Lower lobe of right lung (tissue), 2 donors: Measurements from ENCODE around the gene CD163. TPM values are rescaled to one million over a fixed set of nuclear protein-coding genes. Genes with fewer than 3 reads are reported as not detected.
"Not testable (repeated sequence)": the region's sequence is repeated elsewhere in the genome, so short reads cannot be mapped to it uniquely, and the experiment has no call there.

ENCODE experiments used
- ATAC-seq, 2 donors: fragments of 200-7000 bp; cut with Tn5 transposase; one replicate each; pipeline ENCODE4 v1.9.1; 2020 to 2022; ENCODE audit warnings: mild to moderate bottlenecking in 2 of 2, moderate library complexity in 2 of 2
- DNase-seq: peaks from one replicate; pipeline ENCODE4 v3.0.0-alpha.2; 2020
- H3K27ac ChIP-seq: fragments of 200-600 bp; one replicate; pipeline ENCODE4 v1.8.0; 2022
- H3K27me3 ChIP-seq: fragments of 200-600 bp; one replicate; pipeline ENCODE4 v1.8.0; 2022; ENCODE audit warnings: low read depth
- H3K36me3 ChIP-seq: fragments of 200-600 bp; one replicate; pipeline ENCODE4 v1.8.0; 2022; ENCODE audit warnings: mild to moderate bottlenecking
- H3K4me1 ChIP-seq: fragments of 200-600 bp; one replicate; pipeline ENCODE4 v1.8.0; 2022
- H3K4me3 ChIP-seq: fragments of 200-600 bp; one replicate; pipeline ENCODE4 v1.8.0; 2022; ENCODE audit warnings: mild to moderate bottlenecking
- H3K9me3 ChIP-seq: fragments of 200-600 bp; one replicate; pipeline ENCODE4 v1.8.0; 2022
- intact Hi-C: fragments of 100-400 bp; cut with DNase I; formaldehyde crosslinking; loops from one replicate; pipeline ENCODE4 v1.11.0; 2022
- long read RNA-seq: library from polyadenylated mRNA; unstranded; transcript quantifications from one replicate; pipeline ENCODE4 v2.0.0, GENCODE V29; 2021
- total RNA-seq: library from RNA; stranded (reverse); fragmentation: NEBNext Ultra II Directional; extraction: Animal tissue kit (Norgen Biotek cat#: 25700); gene quantifications from one replicate; pipeline ENCODE4 v1.2.1, GENCODE V29; 2021
- TF ChIP-seq, protein P1 (sequence below): fragments of 200-600 bp; IDR thresholded peaks from one replicate; pipeline ENCODE4 v1.8.0; 2022; ENCODE audit warnings: antibody characterized with exemption, mild to moderate bottlenecking
- donor health status: DM: no; HTN: yes; CAD: no; lungs with severe emphysema.

Gene CD163
- 525 TPM for total RNA-seq
- long read RNA-seq, full-length matches to known transcripts = 169 of 323 reads
- long read RNA-seq, partial matches to known transcripts = 115 of 323 reads
- long read RNA-seq, other reads (novel, unspliced or antisense) = 39 of 323 reads

DNA sequence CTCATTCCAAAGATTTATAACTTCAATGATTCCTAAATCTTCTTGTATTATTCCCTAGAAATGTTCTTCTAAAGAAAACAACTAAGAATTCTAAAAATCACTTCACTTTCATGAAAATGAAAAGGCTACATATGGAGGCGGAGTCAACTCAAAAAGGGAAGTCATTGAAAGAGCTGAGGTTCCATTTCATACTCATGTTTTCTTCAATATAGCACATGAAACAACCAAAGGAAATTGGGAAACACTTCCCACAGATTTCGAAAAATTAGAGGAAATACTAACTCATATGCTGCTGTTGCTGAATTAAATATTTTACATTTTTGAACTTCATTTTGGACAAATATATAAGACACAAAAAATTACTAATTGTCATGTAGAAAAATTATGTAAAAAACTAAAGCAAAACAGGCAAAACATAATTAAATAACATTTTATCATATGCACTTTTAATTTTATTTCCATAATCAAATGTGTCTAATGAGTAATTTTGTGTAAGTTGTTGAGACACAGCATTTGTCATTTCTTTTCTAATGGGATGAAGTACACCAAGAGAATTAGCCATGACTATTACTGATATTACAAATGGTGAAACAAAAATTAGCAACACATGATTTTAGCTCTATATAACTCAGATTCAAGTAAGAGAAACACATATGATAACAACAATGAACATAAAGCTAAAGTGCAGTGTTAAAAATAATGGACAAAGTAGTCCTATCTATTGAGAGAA is at the start of gene CD163:
CD163 (minus strand) TSS at position 92 of the 730 bp plus-strand sequence; CDS start at position 5, 87 bp downstream.
- intact Hi-C loops = no loop called here
- ATAC-seq = peak in 1 of 2 donors; percentile 69
- Histone ChIP-seq H3K27me3 (no peaks in the 10 kb centered on the region), H3K27ac (peak within 1 kb of the TSS; percentile 63), H3K36me3 (no peaks in the 10 kb centered on the region), H3K4me3 (peak within 1 kb of the TSS; percentile 29), H3K4me1 (no peaks in the 10 kb centered on the region), H3K9me3 (no peaks in the 10 kb centered on the region)
- no peak for DNase-seq
- TF ChIP-seq, protein P1, sequence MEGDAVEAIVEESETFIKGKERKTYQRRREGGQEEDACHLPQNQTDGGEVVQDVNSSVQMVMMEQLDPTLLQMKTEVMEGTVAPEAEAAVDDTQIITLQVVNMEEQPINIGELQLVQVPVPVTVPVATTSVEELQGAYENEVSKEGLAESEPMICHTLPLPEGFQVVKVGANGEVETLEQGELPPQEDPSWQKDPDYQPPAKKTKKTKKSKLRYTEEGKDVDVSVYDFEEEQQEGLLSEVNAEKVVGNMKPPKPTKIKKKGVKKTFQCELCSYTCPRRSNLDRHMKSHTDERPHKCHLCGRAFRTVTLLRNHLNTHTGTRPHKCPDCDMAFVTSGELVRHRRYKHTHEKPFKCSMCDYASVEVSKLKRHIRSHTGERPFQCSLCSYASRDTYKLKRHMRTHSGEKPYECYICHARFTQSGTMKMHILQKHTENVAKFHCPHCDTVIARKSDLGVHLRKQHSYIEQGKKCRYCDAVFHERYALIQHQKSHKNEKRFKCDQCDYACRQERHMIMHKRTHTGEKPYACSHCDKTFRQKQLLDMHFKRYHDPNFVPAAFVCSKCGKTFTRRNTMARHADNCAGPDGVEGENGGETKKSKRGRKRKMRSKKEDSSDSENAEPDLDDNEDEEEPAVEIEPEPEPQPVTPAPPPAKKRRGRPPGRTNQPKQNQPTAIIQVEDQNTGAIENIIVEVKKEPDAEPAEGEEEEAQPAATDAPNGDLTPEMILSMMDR = no peak

DNA sequence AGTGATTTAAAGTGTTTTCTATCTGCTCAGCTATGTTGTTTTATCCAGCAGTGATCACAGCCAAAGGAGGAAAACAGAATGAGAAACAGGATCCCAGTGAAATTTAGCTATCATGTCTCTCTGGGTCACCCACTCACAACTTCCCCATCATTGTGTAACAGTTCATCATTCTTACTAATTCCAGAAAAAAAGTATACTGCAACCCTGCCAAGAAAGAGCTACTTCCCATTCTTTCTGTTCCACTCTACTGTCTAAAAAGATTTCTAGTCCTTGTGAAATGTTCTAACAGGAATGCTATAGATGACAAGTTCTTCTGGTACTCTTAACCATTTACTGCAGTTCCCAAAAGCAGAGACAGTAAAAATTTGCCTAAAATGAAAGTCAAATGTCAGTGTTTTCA is 39.2 kb upstream of the CD163 start:
- no peak for DNase-seq
- intact Hi-C loops = no loop called here

DNA sequence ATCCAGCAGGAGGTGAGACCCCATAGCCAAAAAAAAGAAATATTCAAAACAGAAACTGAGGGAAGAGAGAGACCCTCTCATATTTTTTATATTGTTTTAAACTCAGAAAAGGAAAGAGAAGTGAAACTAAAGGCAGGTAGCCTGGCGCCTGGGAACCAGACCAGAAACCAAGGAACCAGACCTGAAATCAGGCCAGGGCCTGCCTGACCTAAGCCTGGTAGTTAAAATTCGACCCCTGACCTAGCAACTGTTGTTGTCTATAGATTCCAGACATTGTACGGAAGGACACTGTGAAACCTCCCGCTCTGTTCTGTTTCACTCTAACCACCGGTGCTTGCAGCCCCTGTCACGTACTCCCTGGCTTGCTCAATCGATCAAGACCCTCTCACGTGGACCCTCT is 38.5 kb upstream of the CD163 start:
- H3K36me3 ChIP-seq = no peaks in the 10 kb centered on the region
- no peaks in the 10 kb centered on the region for H3K27me3 ChIP-seq
- peak overlapping the region; percentile 7 for H3K27ac ChIP-seq
- ATAC-seq (peak in 1 of 2 donors; percentile 33), DNase-seq (no peak)
- TF ChIP-seq, protein P1 = no peak
- intact Hi-C loops = no loop called here
- H3K9me3 ChIP-seq = no peaks in the 10 kb centered on the region
- H3K4me3 ChIP-seq = no peak overlapping the region
- H3K4me1 ChIP-seq = no peaks in the 10 kb centered on the region

More for the DNA sequence above, 39.2 kb upstream of the CD163 start:
- Histone ChIP-seq H3K27ac (no peak overlapping the region), H3K4me1 (no peaks in the 10 kb centered on the region), H3K27me3 (no peaks in the 10 kb centered on the region), H3K36me3 (no peaks in the 10 kb centered on the region), H3K4me3 (no peak overlapping the region), H3K9me3 (no peaks in the 10 kb centered on the region)
- TF ChIP-seq, protein P1 = no peak
- peak; percentile 71 for ATAC-seq

DNA sequence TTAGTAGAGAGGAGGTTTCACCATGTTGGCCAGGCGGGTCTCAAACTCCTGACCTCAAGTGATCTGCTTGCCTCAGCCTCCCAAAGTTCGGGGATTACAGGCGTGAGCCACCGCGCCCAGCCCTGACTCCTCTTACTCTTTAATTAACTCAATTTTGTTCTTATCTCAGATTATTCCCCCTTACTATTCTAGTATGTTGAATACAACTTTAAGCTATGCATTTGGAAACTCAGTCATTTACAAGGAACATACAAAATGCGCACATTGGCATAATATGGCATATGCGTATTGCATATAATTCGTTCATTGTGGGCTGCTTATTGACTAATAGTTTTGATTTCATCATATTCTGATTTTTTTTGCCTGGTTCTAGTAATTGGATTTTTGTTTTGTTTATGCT is 10.8 kb upstream of the CD163 start:
- intact Hi-C loops = no loop called here
- no peak overlapping the region for H3K4me3 ChIP-seq
- H3K27ac ChIP-seq = no peak overlapping the region
- TF ChIP-seq, protein P1 = no peak
- H3K27me3 ChIP-seq = no peaks in the 10 kb centered on the region
- no peak for ATAC-seq
- DNase-seq = no peak
- no peaks in the 10 kb centered on the region for H3K9me3 ChIP-seq
- H3K4me1 ChIP-seq = no peaks in the 10 kb centered on the region
- no peaks in the 10 kb centered on the region for H3K36me3 ChIP-seq

DNA sequence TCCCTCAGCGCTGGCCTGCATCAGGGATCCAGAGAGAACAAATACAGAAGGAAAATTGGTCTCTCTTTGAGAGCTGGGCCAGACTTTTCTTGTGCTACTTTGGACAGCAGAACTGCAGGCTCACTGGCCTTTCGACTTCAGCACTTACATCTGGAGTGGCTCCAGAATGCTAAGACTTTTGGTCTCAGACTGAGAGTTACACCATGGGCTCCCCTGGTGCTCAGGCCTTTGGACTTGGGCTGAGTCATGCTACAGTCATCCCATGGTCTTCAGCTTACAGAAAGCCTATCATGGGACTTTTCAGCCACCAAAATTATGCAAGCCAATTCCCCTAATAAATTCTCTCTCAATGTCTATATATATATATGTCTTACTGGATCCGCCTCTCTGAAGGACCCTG is 9.0 kb upstream of the CD163 start:
- H3K36me3 ChIP-seq = no peaks in the 10 kb centered on the region
- no peaks in the 10 kb centered on the region for H3K27me3 ChIP-seq
- DNase-seq = peak; percentile 50
- no peak overlapping the region for H3K27ac ChIP-seq
- intact Hi-C loops = no loop called here
- no peak overlapping the region for H3K4me3 ChIP-seq
- no peaks in the 10 kb centered on the region for H3K4me1 ChIP-seq
- peak; percentile 70 to 77 for ATAC-seq
- TF ChIP-seq, protein P1 = no peak
- H3K9me3 ChIP-seq = no peaks in the 10 kb centered on the region

DNA sequence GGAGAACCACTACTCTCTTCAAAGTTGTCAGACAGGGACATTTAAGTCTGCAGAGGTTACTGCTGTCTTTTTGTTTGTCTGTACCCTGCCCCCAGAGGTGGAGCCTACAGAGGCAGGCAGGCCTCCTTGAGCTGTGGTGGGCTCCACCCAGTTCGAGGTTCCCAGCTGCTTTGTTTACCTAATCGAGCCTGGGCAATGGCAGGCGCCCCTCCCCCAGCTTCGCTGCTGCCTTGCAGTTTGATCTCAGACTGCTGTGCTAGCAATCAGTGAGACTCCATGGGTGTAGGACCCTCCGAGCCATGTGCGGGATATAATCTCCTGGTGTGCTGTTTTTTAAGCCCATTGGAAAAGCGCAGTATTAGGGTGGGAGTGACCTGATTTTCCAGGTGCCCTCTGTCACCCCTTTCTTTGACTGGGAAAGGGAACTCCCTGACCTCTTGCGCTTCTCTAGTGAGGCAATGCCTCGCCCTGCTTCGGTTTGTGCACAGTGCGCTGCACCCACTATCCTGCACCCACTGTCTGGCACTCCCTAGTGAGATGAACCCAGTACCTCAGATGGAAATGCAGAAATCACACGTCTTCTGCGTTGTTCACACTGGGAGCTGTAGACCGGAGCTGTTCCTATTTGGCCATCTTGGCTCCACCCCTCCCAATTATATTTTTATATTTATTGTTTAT is 6.4 kb upstream of the CD163 start:
- ATAC-seq, intact Hi-C loops: not testable (repeated sequence)
- DNase-seq = peak; percentile 45

More for the DNA sequence above, 6.4 kb upstream of the CD163 start:
- H3K27ac ChIP-seq, H3K4me1 ChIP-seq, H3K36me3 ChIP-seq, H3K4me3 ChIP-seq, H3K27me3 ChIP-seq, H3K9me3 ChIP-seq: not testable (repeated sequence)
